Suppressor macrophage treated with lipopolysaccharide for 1 hour (primary cell): ENCODE results near the gene KMT2C.
"Not testable (repeated sequence)": the region's sequence is repeated elsewhere in the genome, so short reads cannot be mapped to it uniquely, and the experiment has no call there.

Source experiments
- DNase-seq, 3 donors: peaks; one replicate each; pipeline ENCODE4 v3.0.0-alpha.2; 2020 to 2022

The KMT2C gene

GRCh38 chr7:152299542-152300143, 136.2 kb downstream of the KMT2C start:
- DNase-seq: not testable (repeated sequence)

GRCh38 chr7:152292897-152293296, 142.9 kb downstream of the KMT2C start:
- no peak for DNase-seq

GRCh38 chr7:152286972-152287371, 148.8 kb downstream of the KMT2C start:
- DNase-seq: not testable (repeated sequence)

GRCh38 chr7:152286219-152286618, 149.6 kb downstream of the KMT2C start:
- DNase-seq: not testable (repeated sequence)

GRCh38 chr7:152284998-152285397, 150.8 kb downstream of the KMT2C start:
- not testable (repeated sequence) for DNase-seq

GRCh38 chr7:152277687-152278086, 158.1 kb downstream of the KMT2C start:
- DNase-seq: not testable (repeated sequence)

GRCh38 chr7:152270427-152270826, 165.4 kb downstream of the KMT2C start:
- not testable (repeated sequence) for DNase-seq

- DNase-seq: not testable (repeated sequence)
Observed at GRCh38 chr7:152266859-152267258, 168.9 kb downstream of the KMT2C start.

- not testable (repeated sequence) for DNase-seq
Observed at GRCh38 chr7:152264915-152265314, 170.9 kb downstream of the KMT2C start.

GRCh38 chr7:152262146-152262545, 173.7 kb downstream of the KMT2C start:
- not testable (repeated sequence) for DNase-seq

GRCh38 chr7:152259645-152260044, 176.2 kb downstream of the KMT2C start:
- DNase-seq: not testable (repeated sequence)

- DNase-seq: not testable (repeated sequence)
Observed at GRCh38 chr7:152247851-152248250, 188.0 kb downstream of the KMT2C start.

GRCh38 chr7:152245417-152245816, 190.4 kb downstream of the KMT2C start:
- DNase-seq: not testable (repeated sequence)

GRCh38 chr7:152243464-152243863, 192.3 kb downstream of the KMT2C start:
- DNase-seq: not testable (repeated sequence)

GRCh38 chr7:152241301-152241700, 194.5 kb downstream of the KMT2C start:
- DNase-seq: not testable (repeated sequence)

- not testable (repeated sequence) for DNase-seq
Observed at GRCh38 chr7:152236306-152236705, 199.5 kb downstream of the KMT2C start.

GRCh38 chr7:152234421-152234820, 201.4 kb downstream of the KMT2C start:
- not testable (repeated sequence) for DNase-seq

- no peak for DNase-seq
Observed at GRCh38 chr7:152231089-152231488, 204.7 kb downstream of the KMT2C start.

GRCh38 chr7:152219556-152219955, 216.2 kb downstream of the KMT2C start:
- not testable (repeated sequence) for DNase-seq

GRCh38 chr7:152208766-152209165, 227.0 kb downstream of the KMT2C start:
- DNase-seq: not testable (repeated sequence)

GRCh38 chr7:152204417-152204816, 231.4 kb downstream of the KMT2C start:
- not testable (repeated sequence) for DNase-seq

GRCh38 chr7:152203095-152203494, 232.7 kb downstream of the KMT2C start:
- DNase-seq: no peak

- no peak for DNase-seq
Observed at GRCh38 chr7:152202056-152202455, 233.7 kb downstream of the KMT2C start.

GRCh38 chr7:152200395-152200794, 235.4 kb downstream of the KMT2C start:
- no peak for DNase-seq

- no peak for DNase-seq
Observed at GRCh38 chr7:152196391-152196790, 239.4 kb downstream of the KMT2C start.
